HG03558 (cell line): ENCODE data around the gene GSTO2.

ENCODE experiments used
- ATAC-seq: cut with Tn5 transposase; IDR thresholded peaks from one replicate; pipeline ENCODE4 v1.9.1; 2021; ENCODE audit warnings: moderate number of reproducible peaks; ENCODE audit not compliant: unreplicated experiment; ENCODE audit errors: extremely low read depth

GSTO2 gene

DNA sequence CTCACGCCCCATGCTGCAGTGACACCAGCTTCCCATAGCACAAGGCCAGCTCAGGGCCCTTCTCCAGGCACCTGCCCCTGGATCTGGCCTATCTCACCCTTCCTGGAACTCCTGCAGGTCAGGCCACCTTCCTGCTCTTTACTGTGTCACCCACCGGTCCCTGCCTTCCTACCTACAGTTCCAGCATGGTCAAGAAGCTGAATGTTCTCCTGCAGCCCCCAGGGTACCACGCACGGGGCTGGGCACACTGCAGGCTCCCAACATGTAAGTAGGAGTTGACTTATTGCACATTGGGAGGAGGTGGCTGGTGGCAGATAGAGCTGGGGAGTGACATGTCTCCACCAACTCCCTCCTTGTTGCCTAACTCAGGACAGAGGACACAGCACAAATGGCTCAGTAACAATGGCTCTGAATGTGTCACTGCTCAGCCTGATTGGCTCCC is 54.8 kb downstream of the GSTO2 start:
- ATAC-seq: no peak

GRCh38 chr10:104324221-104324686 is 55.3 kb downstream of the GSTO2 start:
- ATAC-seq: no peak

DNA sequence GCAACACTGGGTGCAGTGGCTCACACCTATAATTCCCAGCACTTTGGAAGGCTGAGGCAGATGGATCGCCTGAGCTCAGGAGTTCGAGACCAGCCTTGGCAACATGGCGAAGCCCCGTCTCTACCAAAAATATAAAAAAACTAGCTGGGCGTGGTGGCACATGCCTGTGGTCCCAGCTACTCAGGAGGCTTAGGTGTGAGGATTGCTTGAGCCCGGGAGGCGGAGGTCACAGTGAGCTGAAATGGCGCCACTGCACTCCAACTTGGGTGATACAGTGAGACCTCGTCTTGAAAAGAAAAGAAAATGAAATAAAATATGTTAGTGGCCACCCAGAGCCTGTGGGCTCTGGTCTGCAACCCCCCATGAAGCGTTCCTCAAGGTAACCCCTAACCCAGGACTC is 55.9 kb downstream of the GSTO2 start:
- no peak for ATAC-seq

- ATAC-seq: no peak
These were observed 56.8 kb downstream of the GSTO2 start for GRCh38 chr10:104325436-104326435.

GRCh38 chr10:104326991-104327610 is 58.1 kb downstream of the GSTO2 start:
- no peak for ATAC-seq

DNA sequence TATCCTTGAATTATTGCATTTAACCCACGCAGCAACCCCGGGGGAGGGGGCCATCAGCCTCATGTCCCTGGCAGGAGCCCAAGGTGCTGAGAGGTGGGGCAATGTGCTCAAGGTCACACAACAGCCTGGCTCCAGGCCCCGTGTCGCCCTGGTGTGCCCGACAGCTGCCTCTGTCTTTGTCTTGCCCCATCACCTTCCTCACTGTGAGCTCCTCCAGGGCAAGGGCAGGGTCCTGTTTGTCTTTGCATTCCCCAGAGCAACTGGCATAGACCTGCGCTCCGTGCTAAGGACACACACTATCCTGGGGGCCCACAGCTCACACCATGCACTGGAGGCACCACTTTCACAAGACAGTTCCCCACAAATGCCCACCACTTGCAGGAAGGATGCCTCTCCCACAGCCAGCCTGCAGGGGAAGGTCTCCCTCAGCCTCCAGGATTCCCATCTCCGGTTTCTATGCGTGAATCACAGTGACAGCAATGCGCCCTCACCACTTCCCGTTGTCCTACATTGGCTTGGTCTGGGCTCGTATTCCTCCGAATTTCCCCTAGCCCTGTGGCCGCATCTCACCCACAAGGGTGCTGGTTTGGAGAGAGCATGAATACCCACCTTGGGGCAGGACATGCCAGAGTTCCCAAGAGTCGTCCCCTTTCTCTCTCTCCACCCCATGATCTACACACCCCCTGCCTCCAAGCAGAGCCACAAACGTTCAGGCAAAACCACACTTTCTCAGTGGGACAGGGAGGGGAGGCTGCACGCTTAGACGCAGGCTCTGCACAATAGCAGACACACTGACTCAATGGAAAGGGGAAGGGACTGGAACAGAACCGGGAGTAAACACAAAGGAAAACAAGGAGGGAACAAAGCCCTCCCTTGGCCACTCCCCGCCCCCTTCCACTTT is 59.0 kb downstream of the GSTO2 start:
- ATAC-seq: no peak

DNA sequence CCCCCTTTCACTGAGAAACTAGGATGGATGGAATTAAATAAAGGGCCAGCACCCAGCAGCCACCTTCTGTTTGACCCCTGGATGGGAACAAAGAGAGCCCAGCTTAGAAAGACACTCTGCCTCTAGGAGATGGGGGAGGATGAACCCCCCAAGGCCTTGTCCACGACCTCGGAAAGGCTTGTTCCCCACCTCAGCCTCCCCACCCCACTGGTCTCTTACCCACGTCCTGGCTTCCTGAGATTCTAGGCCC is 59.6 kb downstream of the GSTO2 start:
- ATAC-seq: no peak

DNA sequence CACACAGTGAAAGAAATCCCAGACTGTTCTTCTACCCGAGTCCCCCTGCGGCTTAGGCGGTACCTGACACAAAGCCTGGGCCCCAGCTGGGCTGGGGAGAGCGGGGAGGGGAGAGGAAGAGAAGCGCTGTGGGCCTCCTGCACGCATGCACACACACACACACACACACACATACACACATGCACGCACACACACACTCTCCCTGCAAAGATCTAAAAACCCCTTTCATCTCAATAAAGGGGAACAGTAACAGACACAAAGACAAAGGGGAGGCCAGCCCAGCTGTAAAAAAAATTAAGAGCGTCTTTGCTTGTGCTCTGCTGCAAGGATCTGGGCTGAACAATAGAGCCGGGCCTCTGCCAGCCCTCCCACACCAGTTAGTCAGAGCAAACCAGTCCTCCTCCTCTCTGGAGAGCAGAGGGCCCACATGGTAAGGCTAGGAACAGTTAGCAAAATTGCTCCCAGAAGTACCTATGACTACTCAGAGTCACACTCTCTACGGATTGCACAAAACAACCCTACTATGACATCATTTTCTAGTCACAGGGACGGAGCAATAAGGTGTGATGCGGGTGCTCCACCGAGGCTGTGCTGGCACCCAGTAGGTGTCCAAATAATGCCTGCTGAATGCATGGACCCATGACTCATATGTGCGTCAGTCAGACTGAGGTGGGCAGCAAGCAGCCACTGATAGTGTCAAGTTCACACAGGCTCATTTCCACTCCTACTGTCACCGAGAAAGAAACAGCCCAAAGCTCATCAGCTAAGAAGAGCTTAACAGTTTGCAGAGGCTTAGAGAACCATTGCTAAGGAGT is 60.1 kb downstream of the GSTO2 start:
- ATAC-seq: peak; percentile 30

DNA sequence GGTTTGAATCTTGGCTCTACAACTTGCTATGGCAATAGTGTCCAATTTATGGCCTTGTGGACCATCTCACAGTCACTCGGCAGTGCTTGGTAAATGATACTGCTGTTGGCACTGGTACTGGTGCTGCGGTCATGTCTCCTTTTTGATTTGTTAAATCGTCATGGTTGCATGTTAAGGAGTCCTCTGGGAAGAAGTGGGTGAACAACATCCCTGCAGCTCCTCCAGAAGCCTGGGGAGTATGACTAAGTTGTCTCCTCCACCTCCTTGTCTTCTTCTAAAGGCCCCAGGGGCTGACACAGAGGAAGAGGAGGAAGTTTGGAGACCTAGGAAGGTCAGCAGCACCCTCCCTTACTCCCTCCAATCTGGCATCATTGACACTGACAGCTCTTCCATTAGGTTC is 60.8 kb downstream of the GSTO2 start:
- ATAC-seq: no peak

DNA sequence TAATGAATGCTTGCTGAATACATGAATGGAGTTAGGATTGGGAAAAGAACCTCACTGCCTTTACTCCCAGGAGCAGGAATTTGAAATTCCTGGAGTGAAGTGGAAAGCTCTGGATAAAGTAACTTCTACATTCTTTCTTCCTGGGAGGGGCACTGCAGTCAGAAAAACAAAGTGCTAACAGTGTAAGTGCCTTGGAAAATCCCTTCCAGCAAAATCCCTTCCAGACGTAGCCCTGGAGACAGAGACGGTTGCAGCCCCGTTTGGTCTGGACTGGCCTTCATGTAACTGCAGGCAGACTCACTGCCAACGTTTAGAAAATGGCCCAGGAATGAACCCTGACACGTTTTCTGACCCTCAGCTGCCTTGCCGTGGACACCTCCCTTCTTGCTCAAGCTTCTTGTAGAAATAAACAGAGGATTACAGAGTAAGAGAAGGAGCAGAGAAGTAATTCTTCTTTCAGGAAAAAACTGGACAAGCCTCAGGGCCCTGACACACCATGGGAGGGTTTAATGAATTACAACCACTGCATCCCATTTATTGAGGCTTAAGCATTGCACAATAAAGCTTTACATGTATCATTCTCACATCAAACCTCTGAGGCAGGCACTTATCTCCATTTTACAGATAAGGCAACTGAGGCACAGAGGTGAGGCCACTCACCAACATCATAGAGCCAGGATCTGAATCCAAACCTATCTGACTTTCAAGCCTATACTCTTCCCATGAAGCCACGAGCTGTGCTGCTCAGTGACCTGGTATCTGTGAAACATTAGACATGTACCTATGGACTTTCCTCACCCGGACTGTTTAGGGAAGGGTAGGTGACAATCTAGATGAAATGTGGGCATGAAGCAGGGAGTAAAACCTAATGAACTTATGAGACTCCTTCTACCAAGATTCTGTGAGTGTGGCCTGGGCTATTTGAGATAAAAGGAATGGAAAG is 61.5 kb downstream of the GSTO2 start:
- no peak for ATAC-seq

DNA sequence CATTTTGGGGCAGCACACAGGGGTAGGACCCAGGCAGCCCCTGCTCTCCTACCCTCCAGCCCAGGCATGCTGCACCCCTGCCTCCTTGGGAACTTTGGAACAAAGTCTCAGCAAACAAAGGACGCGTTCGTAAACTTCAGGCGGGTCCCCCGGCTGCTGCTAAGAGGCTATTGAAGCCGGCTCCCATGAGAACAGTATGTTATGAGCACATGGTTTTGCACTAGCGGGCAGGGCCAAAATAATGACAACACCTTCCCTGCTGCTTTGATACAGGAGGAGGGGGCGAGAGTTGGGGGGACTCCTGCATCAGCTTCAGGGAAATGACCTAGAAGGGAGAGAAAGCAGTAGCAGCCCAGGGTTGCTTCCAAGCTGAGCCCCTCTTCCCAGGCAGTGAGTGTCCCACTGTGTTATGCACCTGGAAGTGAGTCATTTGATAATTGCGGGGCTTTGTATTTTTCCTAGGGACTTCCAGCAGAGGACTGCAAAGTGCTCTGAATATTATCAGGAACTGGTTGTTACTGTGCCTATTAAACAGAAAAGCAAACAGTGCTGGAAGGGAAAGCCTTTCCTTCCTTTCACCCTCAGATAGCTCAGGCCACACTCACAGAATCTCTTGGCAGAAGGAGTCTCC is 62.3 kb downstream of the GSTO2 start:
- no peak for ATAC-seq

- no peak for ATAC-seq
These were observed 63.5 kb downstream of the GSTO2 start for GRCh38 chr10:104332243-104333031.

DNA sequence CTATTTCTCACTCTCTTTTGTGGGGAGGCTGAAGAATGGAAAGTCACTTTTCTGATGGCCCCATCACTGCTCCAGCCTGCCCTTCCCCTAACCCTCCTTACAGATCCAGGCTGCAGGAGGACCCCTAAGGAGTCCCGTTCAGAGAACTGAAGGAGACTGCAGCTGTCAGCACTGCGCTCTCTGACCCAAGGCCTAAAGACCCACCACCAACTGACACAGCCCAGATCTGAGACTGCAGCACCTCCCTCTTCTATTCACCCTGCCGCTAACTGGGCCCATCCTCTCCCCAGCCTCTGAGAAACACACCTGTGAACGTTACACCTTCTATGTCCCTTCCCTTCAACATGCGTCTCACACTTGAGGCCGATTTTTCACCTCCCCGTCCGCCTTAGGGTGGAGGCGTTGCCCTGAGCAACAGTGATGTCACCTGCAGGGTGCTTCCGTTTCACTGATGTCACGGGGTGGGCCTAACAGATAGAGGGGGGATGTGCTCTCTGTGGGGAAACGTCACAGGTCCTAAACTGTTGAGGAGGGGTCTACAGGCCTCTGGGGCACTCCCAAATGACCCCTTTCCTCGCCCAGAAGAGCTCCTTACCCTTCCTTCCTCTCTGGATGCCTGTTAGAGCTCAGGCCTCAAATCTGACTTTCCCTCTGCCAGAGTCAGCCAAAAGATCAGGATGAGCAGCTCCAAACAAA is 64.2 kb downstream of the GSTO2 start:
- ATAC-seq: no peak

- no peak for ATAC-seq
These were observed 64.9 kb downstream of the GSTO2 start for GRCh38 chr10:104333728-104334373.

DNA sequence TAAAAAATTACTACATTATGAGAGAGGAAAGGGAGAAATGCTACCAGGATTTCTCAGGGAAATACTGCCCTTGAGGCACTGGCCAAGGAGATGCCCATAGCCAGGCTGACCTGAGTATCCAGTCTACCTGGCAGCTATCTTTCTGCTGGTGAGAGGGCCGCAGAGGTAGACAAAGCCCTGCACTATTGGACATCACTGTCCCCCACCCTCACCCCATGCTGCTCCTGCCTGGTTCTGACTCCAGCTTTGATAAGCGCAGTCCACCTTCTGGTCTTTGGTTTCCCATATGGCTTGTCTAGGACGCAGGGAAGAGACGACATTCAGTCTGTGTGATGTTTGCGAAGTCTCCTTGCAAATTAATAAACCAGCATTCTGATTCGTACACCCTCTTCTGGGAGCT is 65.6 kb downstream of the GSTO2 start:
- ATAC-seq: no peak

DNA sequence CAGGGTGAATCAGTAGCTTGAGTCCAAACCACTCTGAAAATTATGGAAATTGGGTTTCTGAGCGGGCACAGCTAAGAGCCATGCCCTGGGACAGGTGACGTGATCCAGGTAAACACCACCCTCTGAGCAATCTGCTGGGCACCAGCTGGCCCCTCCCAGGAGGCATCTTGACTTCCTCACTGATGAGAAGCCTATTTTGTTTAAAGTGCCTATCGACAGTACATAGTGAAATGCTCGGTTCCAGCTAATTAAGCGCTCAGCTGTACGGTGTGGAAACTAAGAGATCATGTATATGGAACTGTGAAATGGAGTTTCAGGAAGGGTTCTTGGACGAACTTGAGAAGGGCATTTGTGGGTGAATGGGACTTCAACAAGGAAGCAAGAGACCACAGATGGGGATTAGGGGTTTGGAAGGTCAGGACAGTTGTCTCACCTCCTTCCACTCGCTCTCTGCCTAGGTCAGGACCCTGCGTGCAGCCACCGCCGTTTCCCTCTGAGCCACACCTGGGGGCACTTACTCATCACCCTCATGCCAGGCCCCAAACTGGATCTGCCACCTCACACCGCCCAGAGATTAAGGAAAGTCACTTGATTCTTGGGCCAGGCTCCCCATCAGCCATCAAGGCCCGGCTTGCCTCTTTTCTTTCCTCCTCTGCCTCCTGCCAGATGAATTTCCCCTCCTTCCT is 66.1 kb downstream of the GSTO2 start:
- ATAC-seq: no peak
